Activated naive CD4-positive, alpha-beta T cell (primary cell): ENCODE measurements around the gene KRT33A.
"Not testable (repeated sequence)": the region's sequence is repeated elsewhere in the genome, so short reads cannot be mapped to it uniquely, and the experiment has no call there.

ENCODE experiments used
- DNase-seq, 4 experiments: peaks; one replicate each; lab custom pipeline; 2025; lab: John Stamatoyannopoulos, UW

Gene KRT33A

DNA sequence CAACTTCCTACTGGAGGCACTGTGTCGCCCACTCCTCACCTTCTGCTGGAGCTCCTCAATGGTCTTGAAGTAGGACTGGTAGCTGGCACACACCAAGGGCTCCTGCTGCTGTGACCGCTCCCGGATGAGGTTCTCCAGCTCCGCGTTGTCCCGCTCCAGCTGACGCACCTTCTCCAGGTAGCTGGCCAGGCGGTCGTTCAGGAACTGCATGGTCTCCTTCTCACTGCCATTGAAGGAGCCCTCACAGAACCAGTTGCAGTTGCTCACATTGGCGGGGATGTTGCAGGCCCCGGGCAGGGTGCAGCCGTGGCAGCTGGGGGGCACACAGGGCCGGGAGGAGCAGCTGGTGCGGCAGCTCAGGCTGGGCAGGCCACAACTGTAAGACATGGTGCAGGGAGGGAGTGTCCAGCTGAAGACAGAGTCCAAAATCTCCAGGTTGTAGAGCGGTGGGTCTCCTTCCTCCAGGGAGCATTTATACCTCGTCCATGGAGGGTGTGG is at the start of gene KRT33A:
Gene KRT33A (minus strand): TSS at position 448 of the 498 bp plus-strand sequence. CDS start 61 bp downstream, at position 387.
- DNase-seq: not testable (repeated sequence)

DNA sequence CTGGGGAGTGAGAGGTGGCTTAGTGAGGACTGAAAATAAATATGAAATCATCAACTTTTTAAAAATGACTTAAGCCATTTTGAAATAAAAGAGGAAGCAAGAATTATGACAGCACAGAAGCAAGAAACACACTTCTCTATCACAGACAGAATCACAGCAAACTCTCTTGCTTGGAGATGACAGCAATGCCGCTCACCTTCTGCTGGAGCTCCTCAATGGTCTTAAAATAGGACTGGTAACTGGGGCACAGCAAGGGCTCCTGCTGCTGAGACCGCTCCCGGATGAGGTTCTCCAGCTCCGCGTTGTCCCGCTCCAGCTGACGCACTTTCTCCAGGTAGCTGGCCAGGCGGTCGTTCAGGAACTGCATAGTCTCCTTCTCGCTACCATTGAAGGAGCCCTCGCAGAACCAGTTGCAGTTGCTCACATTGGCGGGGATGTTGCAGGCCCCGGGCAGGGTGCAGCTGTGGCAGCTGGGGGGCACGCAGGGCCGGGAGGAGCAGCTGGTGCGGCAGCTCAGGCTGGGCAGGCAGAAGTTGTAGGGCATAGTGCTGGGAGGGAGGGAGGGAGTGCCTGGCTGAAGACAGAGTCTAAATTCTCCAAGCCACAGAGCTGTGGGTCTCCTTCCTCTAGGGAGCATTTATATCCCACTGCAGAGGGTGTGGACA is 46.5 kb upstream of the KRT33A start, which contains the start of gene KRT31:
Gene KRT31 (minus strand): TSS at position 613 of the 665 bp plus-strand sequence. CDS start 69 bp downstream, at position 544.
- no peak for DNase-seq

DNA sequence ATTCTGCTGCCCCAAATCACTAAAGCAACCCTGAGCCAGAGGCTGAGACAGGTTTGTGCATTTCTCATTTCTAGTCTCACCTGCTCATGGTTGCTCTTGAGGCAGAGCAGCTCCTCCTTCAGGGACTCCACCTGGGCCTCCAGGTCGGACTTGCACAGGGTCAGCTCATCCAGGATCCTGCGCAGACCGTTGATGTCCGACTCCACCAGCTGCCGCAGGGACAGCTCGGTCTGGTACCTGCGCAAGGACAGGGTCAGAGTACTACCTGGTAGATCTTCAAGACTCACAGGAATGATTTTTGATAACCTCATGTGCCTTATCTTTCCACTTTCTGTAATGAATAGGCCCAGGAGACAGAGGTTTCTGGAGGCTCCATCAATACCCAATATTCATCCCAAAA is 45.7 kb upstream of the KRT33A start:
- no peak for DNase-seq

DNA sequence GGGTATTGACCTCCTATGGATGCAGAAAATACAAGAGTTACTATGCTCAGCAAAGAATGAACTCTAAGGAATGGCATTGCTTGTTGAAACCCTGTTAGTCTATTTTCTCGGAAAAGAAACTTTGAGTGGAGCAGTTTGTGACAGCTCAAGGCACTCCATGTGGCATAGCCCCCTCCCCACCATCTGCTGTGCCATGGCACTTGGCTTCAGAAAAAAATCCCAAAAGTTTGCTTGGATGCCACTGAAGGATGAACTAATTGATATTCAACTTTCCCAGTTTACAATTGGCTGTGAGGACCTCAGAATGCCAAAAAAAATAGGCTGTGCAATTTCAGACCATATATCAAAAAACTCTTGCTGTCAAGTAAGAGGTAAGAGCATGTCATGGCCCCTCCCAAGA is 45.0 kb upstream of the KRT33A start:
- DNase-seq: no peak

DNA sequence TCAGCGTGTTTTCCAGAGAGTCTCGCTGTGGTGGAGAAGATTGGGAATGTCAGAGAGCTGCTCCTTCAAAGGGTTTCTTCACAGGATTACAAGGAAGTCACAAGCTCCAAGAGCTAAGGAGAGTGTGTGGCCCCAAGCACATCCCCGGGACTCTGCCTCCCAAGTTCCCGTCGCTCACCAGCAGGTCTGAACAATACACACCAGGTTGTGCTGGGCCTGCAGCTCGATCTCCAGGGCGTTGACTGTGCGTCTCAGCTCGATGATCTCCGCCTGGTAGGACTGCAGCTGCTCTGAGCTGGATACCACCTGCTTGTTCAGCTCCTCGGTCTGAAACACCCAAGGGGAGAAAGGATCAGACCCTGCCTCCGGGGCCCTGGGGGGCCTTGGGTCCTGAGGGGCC is 44.4 kb upstream of the KRT33A start:
- not testable (repeated sequence) for DNase-seq

DNA sequence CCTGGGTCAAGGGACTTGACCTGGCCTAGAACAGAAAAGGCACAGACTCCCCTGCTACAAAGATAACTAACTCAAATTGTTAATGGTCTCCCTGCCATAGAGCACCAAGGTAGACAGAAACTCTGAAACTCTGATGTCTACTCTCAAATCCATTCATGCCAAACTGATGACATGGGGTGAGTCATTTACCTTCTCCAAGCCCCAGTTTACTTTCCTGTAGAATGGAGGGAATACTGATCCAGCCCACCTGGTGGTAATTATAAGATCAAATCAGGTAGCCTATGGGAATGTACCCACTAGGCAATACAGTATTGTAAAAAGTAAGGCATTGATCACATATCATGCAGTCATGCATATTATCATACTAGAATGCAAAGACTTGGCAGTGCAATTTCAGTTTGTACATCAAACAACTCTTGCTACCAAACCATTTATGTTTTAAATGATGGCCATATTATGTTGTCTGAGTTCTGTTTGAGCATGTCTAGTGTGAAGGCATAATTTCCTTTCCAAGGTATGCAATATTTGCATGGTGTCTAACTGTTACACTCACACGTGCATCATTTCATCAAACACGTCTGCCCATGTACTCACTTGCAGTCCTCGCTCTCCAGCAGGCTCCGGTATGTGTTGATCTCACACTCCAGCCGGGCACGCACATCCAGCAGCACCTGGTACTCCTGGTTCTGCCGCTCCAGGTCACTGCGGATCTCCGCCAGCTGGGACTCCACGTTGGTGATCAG is 43.8 kb upstream of the KRT33A start:
- DNase-seq: no peak

DNA sequence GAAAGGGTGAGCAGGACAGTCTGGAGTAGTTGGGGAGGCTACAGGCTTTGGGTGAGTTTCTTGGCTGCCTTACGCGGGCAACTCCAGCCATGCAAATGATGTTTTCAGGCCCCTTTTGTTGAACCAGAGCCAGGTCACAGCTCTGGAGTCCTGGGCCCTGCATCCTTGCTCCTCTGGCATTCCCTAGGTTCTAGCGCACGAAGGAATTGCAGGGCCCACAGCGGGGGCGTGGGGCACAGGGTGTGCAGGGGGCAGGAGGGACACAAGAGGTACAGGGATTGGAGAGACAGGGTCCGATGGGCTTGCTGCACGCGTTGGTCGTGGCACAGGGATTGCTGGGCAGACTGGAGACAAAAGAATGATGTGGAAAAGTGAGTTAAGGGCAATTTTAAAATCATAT is 43.2 kb upstream of the KRT33A start:
- DNase-seq: no peak

DNA sequence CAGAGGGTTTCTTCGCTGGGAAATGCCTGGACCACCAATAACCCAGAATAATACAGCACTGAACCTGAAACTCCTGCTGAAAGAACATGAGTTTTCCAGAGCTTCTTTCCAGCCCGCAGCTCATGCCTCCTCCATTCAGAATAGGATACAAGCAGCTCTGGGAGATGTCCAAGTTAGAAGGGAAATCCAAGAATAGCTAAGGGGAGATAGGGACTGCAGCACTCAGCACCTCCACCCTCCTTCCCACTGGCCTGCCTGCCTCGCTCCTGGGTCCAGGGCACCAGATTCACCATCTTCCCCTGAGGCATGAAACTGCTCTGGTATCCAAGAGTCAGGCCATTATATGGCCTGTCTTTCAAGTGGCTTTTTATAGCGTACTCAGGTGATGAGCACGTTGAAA is 42.7 kb upstream of the KRT33A start:
- DNase-seq: no peak

DNA sequence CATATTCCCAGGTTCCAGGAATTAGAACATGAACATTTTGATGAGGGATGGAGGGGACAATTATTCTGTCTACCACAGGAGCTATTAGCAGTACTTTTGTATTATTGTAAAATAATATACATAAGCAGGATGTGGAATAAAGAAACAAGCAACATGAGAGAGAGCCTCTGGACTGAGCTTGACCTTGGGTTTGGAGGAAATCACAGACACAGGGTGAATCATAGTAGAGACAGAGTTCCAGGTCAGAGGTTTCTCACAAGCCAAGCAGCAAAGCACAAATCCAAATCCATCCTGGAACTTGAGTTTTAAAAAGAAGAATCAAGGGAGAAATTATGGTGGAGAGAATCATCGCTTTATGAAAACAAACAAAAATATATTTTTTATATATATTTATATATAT is 41.6 kb upstream of the KRT33A start:
- no peak for DNase-seq

DNA sequence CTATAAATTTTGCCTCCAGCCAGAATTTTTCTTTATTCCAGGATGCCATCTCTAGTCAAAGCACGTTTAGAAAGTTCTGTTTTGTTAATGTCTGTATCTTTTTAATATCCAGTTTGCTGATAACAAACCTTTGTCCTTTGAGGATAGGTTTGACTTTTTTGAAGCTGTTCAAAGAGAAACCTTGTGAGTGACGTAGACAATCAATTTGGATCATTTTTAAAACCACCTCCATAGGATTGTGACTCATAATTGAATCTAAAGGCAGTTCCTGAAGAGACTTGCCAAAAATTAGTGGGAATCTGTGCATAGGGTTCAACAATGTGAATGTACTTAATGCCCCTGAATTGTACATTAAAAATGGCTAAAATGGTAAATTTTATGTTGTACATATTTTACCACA is 40.9 kb upstream of the KRT33A start:
- no peak for DNase-seq

DNA sequence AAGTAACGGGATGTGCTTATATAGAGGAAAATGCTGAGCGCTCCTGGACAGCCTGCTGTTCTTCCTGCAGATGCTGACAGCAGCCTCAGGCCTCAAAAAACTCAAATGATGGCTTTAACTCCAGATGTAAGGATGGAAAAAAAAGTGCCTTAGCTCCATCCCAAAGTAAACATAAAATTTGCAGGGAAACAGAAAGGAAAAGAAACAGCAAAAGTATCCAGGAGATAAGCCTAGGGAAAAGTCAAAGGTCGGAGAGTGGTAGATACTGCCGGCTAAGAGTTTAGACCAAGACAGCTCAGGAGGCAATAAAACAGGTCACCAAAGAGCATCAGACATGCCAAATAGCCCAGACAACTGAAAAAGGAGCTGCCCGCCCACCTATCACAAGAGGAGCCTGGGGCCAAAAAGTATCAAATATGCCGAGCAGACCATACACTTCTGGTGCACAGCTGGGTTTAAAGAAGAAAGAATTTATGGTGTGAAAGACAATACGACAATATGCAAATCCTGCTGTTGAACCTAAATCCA is 39.8 kb upstream of the KRT33A start:
- DNase-seq: no peak

DNA sequence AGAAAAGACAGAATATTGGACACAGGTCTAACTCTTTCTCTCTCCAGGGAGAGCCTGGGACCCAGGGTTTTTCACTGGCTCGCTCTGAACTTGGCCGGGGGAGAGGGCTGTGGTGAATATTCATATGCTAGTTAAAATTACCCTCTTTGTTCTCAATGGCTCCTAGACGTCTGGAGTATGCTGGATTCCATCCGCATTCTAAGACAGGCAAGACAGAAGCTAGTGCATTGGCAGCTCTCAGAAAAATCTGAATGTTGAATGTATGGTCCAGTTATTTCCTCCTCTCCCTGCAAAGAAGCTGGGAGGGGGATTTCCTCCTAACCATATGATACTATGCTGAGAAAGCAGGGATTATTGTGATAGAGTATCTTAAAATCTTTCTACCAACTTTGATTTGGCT is 37.0 kb upstream of the KRT33A start:
- no peak for DNase-seq

DNA sequence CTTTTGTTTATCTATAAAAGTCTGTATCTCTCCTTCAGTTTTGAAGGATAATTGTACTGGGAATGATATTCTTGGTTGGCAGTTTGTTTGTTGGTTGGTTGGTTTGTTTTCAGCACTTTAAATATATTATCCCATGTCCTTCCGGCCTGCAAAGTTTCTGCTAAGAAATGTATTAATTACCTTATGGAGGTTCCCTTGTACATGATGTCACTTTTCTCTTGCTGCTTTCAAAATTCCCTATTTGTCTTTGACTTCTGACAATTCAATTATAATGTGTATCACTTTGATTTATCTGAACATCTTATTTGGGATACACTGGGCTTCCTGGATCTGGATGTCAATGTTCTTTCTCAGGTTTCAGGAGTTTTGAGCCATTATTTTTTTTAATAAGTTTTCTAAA is 35.6 kb upstream of the KRT33A start:
- no peak for DNase-seq

DNA sequence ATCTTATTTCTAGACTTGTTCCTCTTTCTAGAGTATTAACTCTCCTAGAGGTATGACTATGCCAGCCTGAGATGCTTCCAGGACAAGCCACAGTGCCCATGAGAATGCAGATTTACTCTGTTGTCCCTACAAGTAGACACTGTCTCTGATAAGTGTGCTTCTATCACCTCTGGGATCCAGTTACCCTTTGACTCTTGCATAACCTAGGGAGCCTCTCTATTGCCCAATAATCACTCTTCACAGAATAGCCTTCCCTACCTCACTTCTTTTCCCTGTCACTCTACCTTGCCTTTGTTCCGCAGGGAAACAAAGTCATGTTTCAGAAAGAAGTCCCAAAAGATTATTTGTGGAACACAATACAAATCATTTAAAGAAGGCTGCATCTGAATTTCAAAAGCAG is 33.1 kb upstream of the KRT33A start:
- no peak for DNase-seq

DNA sequence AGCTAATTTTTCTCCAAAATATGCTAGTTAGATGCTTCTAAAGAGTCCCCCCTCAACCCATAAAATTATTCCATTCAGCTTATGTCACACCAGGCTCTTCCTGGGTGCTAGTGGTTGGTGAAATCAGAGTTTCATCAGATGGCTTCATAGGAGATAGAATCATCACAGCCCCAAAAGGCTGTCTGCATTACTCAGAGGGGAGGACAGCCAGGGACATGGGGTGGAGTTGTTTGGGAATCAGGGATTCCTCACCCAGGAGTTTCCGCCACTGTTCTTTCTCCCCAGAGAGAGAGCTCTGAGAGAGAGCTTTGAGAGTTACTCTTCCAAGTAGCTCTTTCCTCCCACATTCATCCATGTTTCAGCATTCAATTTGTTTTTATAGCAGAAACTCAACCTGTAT is 31.8 kb upstream of the KRT33A start:
- no peak for DNase-seq

DNA sequence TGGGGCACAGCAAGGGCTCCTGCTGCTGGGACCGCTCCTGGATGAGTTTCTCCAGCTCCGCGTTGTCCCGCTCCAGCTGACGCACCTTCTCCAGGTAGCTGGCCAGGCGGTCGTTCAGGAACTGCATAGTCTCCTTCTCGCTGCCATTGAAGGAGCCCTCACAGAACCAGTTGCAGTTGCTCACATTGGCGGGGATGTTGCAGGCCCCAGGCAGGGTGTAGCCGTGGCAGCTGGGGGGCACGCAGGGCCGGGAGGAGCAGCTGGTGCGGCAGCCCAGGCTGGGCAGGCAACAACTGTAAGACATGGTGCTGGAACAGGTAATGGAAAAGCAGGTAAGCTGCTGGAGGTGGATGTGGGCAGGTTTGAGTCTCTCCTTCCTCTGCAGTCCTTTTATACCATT is 31.3 kb upstream of the KRT33A start, which contains the start of gene KRT34:
Gene KRT34 (minus strand): TSS at position 364 of the 400 bp plus-strand sequence. CDS start 60 bp downstream, at position 304.
- DNase-seq: not testable (repeated sequence)

DNA sequence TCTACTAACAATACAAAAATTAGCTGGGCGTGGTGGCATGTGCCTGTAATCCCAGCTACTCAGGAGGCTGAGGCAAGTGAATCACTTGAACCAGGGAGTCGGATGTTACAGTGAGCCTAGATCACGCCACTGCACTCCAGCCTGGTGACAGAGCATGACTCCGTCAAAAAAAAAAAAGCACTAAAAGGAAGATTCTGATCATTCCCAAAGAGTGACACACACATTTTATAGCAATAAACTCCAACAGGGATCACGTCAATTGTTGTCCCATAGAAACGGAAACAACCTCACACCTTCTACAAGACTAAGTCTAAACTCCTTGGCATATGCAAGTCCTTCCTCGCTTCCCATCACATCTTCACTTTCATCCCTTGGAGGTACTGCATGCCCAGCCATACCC is 29.5 kb upstream of the KRT33A start:
- DNase-seq: not testable (repeated sequence)

DNA sequence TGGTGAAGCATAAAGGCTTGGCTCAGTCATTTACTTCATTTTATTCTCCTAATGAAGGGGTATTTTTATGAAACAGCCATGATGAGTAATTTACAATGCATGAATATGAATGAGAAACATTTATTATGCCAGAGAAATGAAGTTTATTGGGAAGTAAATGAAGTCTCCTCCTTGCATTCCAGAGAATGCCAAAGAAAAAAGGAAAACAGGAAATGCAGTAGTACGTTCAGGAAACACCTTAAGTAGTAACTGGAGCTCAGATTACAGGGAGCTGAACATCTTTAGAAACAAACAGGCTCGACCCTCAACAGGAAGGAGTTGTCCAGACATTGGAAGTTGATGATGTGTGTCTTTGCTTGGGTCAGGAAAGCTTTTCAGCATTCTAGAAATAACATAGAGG is 26.9 kb upstream of the KRT33A start:
- DNase-seq: no peak

DNA sequence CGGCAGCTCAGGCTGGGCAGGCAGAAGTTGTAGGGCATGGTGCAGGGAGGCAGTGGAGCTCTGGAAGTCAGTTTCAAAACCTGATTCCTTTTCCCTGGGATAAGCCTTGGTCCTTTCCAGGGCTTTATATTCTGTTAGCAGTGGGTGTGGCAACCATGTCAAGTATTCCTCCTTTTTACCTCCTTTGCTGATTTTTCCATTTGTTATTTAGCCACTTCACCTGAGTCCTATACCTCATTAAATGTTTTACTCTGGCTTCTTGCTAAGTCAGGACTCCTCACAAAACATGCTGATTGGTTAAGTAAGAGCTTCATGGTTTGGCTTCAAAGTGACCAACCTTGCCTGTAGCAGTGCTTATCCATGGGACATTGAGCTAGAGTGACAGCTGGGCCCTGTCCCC is 19.1 kb upstream of the KRT33A start, which contains the start of gene KRT33B:
Gene KRT33B (minus strand): TSS at position 101 of the 400 bp plus-strand sequence. CDS start 63 bp downstream, at position 38.
- no peak for DNase-seq

DNA sequence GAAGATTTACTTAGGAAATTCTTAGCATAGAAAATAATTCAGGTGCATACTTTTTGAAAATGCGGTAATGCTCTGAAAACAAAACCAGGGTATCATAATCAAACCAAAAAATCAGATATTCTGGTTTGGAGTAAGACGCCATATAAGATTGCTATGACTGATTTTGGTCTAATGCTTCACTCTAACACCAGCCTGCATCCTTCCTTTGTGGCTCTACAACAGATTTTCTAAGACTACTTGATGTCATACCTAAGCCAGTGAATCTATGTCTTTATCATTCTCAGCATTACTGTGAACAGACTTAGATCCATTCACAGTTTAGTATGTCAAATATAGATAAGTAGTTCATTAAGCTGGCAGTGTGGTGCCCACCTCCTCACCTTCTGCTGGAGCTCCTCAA is 18.4 kb upstream of the KRT33A start:
- DNase-seq: no peak

DNA sequence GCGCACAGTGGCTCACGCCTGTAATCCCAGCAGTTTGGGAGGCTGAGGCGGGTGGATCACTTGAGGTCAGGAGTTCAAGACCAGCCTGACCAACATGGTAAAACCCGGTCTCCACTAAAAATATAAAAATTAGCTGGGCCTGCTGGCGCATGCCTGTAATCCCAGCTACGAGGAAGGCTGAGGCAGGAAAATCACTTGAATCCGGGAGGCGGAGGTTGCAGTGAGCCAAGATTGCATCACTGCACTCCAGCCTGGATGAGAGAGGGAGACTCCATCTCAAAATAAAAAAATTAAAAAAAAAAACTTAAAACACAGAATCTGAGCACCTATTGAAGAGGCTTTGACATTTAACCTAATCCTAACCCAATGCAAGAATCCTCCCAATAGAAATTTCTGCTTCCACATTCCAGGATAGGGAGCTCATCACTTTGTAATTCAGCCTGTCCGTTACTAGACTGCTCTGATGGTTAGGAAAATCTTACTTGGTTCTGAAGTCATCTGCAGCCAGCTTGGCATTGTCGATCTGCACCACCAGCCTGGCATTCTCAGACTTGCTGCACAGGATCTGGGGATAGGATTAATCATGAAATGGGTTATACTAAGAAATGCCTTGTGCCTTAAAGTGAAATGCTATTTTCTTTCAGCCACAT is 16.9 kb upstream of the KRT33A start:
- DNase-seq: no peak

DNA sequence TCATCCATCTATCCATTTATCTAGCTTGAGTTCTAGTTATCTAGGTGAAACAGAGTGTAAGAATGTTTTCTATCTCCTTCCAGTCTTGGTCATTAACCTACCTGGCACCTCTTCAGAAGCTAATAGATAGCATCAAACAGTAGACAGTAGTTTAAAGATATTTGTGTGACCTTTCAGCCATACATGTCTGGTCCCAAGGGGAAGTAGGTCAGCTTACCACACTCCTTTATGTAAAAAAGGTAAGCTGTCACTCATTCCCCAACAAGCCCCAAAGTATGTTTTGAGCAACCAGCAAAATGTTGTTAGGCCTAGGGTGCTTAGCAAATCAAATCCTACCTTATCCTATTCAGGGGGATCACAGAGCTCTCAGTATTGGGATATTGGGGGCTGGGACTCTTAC is 15.4 kb upstream of the KRT33A start:
- no peak for DNase-seq
